Measurements from ENCODE around the gene EFCAB6.

EFCAB6 gene

DNA sequence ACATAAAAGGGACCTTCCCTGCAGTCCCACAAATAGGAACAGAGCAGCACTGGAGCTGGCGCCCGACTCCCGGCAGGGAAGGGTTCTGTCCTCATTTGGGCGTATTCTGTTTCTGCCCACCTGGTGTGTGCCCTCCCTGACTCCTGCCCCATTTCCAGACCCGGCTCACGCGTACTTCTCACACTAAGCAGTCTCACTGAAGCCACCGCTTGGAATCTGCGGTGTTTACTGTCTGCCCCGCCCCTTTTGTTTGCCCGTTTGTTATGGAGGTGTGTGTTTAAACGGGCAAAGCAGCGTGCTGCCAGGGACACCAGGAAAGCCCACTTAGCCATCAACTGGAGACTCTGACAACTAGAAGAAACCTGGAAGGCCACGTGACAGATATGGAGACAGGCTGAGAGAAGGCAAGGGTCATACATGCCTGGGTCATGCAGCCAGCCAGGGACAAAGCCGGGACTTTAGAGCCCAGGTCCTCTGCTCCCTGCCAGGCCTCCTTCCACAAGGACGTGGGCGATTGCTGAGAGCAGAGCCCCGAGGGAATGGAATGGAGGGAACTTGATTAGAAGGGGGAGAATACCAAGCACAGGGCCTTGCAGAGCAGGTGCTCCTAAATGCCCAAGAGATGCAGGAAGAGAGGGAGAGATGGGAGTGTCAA is 8.7 kb upstream of the EFCAB6 start:
- TF ChIP-seq, protein P1, sequence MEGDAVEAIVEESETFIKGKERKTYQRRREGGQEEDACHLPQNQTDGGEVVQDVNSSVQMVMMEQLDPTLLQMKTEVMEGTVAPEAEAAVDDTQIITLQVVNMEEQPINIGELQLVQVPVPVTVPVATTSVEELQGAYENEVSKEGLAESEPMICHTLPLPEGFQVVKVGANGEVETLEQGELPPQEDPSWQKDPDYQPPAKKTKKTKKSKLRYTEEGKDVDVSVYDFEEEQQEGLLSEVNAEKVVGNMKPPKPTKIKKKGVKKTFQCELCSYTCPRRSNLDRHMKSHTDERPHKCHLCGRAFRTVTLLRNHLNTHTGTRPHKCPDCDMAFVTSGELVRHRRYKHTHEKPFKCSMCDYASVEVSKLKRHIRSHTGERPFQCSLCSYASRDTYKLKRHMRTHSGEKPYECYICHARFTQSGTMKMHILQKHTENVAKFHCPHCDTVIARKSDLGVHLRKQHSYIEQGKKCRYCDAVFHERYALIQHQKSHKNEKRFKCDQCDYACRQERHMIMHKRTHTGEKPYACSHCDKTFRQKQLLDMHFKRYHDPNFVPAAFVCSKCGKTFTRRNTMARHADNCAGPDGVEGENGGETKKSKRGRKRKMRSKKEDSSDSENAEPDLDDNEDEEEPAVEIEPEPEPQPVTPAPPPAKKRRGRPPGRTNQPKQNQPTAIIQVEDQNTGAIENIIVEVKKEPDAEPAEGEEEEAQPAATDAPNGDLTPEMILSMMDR (conservative IDR thresholded peaks at IDR 0.05; ENCODE audit: low read depth, low read length), result no peak
- H3K4me3 ChIP-seq (ENCODE audit: low read length), result no peak overlapping the region
- DNase-seq (ENCODE audit: low read depth), result no peak

DNA sequence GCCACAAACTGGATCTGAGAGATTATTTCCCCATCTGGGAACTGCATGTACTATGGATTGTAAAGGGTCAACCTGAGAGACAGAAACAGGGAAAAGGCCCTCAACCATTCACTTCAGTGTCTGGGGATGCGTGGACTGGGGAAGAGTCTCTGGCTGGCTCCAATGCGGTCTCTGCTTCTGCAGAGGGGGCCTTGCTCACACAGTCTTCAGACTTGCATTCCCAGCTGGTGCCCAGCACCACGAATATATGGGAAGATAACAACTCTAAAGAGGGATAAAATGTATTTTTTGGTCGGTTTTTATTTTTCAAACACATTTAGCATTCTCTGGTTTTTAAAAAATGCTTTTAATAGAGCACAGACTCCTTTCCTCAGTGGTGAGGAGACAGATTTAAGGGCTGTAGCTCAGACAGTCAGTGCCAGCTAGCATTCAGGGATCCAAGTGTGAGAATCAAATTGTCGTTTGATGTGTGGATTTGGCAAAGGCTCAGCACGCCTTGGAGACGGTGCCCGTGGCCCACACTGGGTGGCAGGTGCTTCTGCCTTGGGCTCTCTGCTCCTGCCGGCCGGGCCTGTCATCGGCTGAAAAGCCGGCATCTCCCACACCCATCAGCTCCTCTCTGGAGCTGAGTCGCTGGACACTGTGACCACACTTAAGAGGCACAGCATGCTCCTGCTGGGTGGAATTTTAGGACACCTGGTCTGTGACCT is 8.0 kb upstream of the EFCAB6 start:
- TF ChIP-seq, protein P1 (conservative IDR thresholded peaks at IDR 0.05; ENCODE audit: low read depth, low read length), result no peak
- no peak for DNase-seq (ENCODE audit: low read depth)
- no peak overlapping the region for H3K4me3 ChIP-seq (ENCODE audit: low read length)

DNA sequence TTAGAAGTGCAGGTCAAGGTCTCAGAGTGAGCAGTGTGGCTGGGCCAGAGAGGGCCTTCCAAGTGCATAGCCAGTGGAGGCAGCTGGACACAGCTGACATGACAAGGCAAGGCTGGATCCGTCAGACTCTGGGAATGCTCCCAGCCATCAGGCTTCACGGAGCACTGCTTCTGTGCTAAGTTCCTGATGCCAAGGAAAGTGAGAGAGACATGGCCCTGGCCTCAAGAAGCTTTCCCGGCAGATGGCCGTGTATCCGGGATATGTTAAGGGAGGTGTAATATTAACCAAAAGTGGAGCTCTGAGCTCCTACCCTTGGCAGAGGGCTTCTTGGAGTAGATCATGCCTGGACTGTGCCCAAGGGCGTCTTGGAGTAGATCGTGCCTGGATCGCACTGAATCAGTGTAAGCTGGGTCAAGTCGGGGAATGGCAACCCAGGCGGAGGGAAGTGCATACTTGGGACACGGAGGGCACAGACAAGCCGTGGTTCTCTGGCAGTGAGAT is 7.4 kb upstream of the EFCAB6 start:
- H3K4me3 ChIP-seq (ENCODE audit: low read length), result no peak overlapping the region
- TF ChIP-seq, protein P1 (conservative IDR thresholded peaks at IDR 0.05; ENCODE audit: low read depth, low read length), result no peak
- DNase-seq (ENCODE audit: low read depth), result no peak

DNA sequence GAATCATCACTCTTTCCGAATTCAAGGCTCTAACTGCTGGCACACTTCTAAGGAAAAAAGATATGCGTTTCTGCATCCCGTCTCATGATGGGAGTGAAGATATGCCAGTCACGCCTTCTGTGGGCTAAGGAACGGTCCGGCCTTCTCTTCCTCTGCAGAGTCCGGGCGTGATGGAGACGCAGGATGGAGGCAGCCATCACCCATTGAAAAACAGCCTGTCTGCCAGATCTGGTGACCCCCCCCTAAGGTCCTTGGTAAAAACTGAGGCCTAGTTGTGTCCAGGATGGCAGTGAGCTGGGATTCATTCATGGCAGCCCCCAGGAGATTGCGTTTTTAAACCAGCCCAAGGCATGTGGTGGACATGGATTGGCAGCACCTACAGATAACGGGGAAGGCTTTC is 6.9 kb upstream of the EFCAB6 start:
- no peak overlapping the region for H3K4me3 ChIP-seq (ENCODE audit: low read length)
- TF ChIP-seq, protein P1 (conservative IDR thresholded peaks at IDR 0.05; ENCODE audit: low read depth, low read length), result no peak
- DNase-seq (ENCODE audit: low read depth), result no peak

DNA sequence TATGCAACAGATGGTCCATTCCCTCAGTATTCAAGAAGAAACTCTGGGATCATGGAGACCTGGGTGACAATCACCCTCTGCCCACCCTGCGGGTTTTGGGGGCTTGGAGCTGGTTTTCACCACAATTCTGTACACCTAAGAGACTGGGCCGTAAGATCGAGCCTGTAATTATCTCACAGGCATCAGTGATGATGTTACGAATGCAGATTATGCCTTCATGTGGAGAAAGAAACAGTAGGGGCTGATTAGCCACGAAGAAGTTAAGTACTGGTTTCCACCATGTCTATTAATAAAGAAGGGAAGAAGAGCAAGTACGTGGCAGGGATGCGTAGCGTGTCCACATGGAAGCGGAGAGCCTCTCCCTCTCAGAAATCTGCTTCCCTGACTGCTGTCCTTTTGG is 5.3 kb upstream of the EFCAB6 start:
- no peak overlapping the region for H3K4me3 ChIP-seq (ENCODE audit: low read length)
- DNase-seq (ENCODE audit: low read depth), result no peak
- TF ChIP-seq, protein P1 (conservative IDR thresholded peaks at IDR 0.05; ENCODE audit: low read depth, low read length), result no peak

DNA sequence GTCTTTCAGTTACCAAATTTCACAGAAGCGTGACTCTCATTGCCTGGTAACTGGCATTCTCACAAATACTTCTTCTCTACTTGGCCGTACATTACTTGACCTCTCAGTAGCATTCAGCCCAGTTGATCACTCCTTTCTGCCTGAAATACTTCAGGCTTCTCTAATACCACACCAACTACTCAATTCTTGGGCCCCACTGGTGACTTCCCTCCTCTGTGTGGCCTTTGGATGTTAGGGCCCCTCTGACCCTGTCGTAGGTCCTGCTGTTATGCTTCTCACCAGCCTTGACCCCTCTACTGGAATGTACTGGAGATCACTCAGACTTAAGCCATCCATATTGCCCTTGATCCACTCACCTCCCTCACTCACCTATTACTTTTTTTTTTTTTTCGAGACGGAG is 2.2 kb upstream of the EFCAB6 start:
- TF ChIP-seq, protein P1 (conservative IDR thresholded peaks at IDR 0.05; ENCODE audit: low read depth, low read length), result no peak
- H3K4me3 ChIP-seq (ENCODE audit: low read length), result no peak overlapping the region
- DNase-seq (ENCODE audit: low read depth), result no peak

DNA sequence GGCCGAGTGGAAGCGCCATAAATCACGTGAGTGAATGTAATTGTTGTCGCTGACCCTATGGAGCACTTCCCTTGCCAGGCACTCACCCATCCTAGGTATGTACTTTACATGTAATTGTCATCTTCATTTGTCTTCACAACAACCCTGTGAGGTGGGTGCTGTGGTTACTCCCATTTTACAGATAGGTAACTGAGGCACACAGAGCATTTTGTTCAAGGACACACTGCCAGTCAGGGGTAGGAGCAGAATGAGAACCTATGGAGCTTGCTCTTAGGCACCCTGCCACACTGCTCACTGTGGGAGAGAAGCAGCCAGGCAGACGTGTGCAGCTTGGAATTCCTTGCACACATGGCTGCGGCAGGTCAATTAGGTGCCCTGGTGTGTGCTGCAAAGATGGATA is 785 bp upstream of the EFCAB6 start:
- H3K4me3 ChIP-seq (ENCODE audit: low read length), result peak overlapping the region; percentile 81
- TF ChIP-seq, protein P1 (conservative IDR thresholded peaks at IDR 0.05; ENCODE audit: low read depth, low read length), result no peak
- no peak for DNase-seq (ENCODE audit: low read depth)

Data from retinal pigment epithelial cell (primary cell).